Measurements from ENCODE around the gene TIPRL. TPM values are rescaled to one million over a fixed set of nuclear protein-coding genes. Genes with fewer than 3 reads are reported as not detected.

Gene TIPRL
- 25.6 to 43.3 TPM (median 30.4 TPM) in 5 replicates for total RNA-seq (2022; extraction: Qiagen RNA extraction; ENCODE audit: low read depth)

GRCh38 chr1:168178638-168179437 is at the start of gene TIPRL:
TSS of gene TIPRL (plus strand) at chr1:168178962. CDS start at chr1:168179078, 116 bp downstream.

GRCh38 chr1:168136709-168137514 is 41.9 kb upstream of the TIPRL start, which contains the start of gene GPR161:
TSS of gene GPR161 (minus strand) at chr1:168136930. CDS start at chr1:168104850, 32,080 bp downstream.

DNA sequence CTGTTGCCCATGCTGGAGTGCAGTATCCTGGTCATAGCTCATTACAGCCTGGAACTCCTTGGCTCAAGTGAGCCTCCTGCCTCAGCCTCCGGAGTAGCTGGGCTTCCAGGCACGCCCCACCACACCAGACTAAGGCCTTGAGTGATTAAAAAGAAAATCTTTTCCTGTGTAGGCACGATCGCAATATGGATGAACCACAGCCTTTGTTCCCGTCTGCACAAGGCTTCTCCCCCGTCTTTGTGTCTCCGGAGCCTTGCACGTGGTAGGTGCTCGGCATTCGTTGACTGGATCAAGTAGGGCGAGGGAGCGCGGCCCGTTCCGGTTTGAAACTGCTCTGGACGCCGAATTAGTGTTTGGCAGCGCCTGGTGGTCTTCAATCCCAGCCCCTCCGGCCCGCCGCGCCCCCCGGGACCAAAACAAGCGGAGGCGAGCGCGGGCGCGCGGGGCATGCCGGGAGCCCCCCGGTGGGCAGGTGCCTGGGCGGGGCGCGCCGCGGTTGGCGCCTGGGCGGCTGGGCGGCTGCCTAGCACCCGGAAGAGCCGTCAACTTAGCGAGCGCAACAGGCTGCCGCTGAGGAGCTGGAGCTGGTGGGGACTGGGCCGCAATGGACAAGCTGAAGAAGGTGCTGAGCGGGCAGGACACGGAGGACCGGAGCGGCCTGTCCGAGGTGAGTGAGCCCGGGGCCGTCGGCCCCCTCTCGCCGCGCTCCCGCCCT is 46.9 kb downstream of the TIPRL start, which contains the start of gene SFT2D2:
Gene SFT2D2, plus strand, starts transcription at position 529 of the 715 bp plus-strand sequence. Its CDS starts 76 bp downstream, at position 605.

Other genes starting within 250 kb of the TIPRL start
- gene DCAF6, start 242.3 kb upstream of the TIPRL start, total RNA-seq (2022; extraction: Qiagen RNA extraction; ENCODE audit: low read depth) = 22.1 to 33.6 TPM (median 25.3 TPM) in 5 replicates
- gene MPC2, start 241.9 kb upstream of the TIPRL start, total RNA-seq (2022; extraction: Qiagen RNA extraction; ENCODE audit: low read depth) = 58.6 to 74.3 TPM (median 67.2 TPM) in 5 replicates
- 8.7 to 21.3 TPM (median 16.4 TPM) in 5 replicates for gene GPR161, start 42.0 kb upstream of the TIPRL start, total RNA-seq (2022; extraction: Qiagen RNA extraction; ENCODE audit: low read depth)
- 10.5 to 18.1 TPM (median 14.5 TPM) in 5 replicates for gene SFT2D2, start 47.0 kb downstream of the TIPRL start, total RNA-seq (2022; extraction: Qiagen RNA extraction; ENCODE audit: low read depth)
- 0.65 to 0.80 TPM (median 0.73 TPM) in 5 replicates for gene TBX19, start 101.9 kb downstream of the TIPRL start, total RNA-seq (2022; extraction: Qiagen RNA extraction; ENCODE audit: low read depth)